Right forelimb (tissue), 1 donor: Measurements from ENCODE around the gene ABCA3.
"Not testable (repeated sequence)": the region's sequence is repeated elsewhere in the genome, so short reads cannot be mapped to it uniquely, and the experiment has no call there.

ENCODE experiments used
- DNase-seq: peaks from one replicate; pipeline ENCODE4 v3.0.0-alpha.2; 2018

The ABCA3 gene

GRCh38 chr16:2252806-2253148 lies 87.8 kb downstream of the ABCA3 start:
- DNase-seq: no peak

- DNase-seq: peak; percentile 96
Observed at GRCh38 chr16:2251296-2252111, 89.0 kb downstream of the ABCA3 start, which contains the start of gene ECI1. TSS of gene ECI1 (minus strand) at chr16:2251587. CDS start at chr16:2251566, 21 bp downstream.

GRCh38 chr16:2250652-2251295 lies 89.8 kb downstream of the ABCA3 start:
- DNase-seq: no peak

- no peak for DNase-seq
Observed at GRCh38 chr16:2246301-2246885, 94.1 kb downstream of the ABCA3 start.

- DNase-seq: no peak
Observed at GRCh38 chr16:2244926-2245795, 95.4 kb downstream of the ABCA3 start.

GRCh38 chr16:2244301-2244700 lies 96.2 kb downstream of the ABCA3 start:
- DNase-seq: no peak

- no peak for DNase-seq
Observed at GRCh38 chr16:2243781-2244180, 96.7 kb downstream of the ABCA3 start.

GRCh38 chr16:2243031-2243528 lies 97.4 kb downstream of the ABCA3 start:
- DNase-seq: no peak

- no peak for DNase-seq
Observed at GRCh38 chr16:2242598-2242997, 97.9 kb downstream of the ABCA3 start.

- DNase-seq: not testable (repeated sequence)
Observed at GRCh38 chr16:2240331-2240730, 100.2 kb downstream of the ABCA3 start.

GRCh38 chr16:2238838-2239675 lies 101.5 kb downstream of the ABCA3 start:
- no peak for DNase-seq

GRCh38 chr16:2238150-2238837 lies 102.2 kb downstream of the ABCA3 start:
- no peak for DNase-seq

- DNase-seq: no peak
Observed at GRCh38 chr16:2237493-2238149, 102.9 kb downstream of the ABCA3 start.

GRCh38 chr16:2237102-2237482 lies 103.4 kb downstream of the ABCA3 start:
- no peak for DNase-seq

- no peak for DNase-seq
Observed at GRCh38 chr16:2236337-2237101, 104.0 kb downstream of the ABCA3 start, which contains the start of gene DNASE1L2. TSS of gene DNASE1L2 (plus strand) at chr16:2236444. CDS start at chr16:2236817, 373 bp downstream.

GRCh38 chr16:2235695-2236336 lies 104.7 kb downstream of the ABCA3 start:
- DNase-seq: no peak

- no peak for DNase-seq
Observed at GRCh38 chr16:2235234-2235651, 105.3 kb downstream of the ABCA3 start.

- no peak for DNase-seq
Observed at GRCh38 chr16:2234813-2235170, 105.7 kb downstream of the ABCA3 start.
